SK-N-SH treated with all-trans-retinoic acid at 6 μM for 48 hours (cell line): ENCODE results near the gene MID1.

Source experiments
- ATAC-seq: fragments of 200-7000 bp; cut with Tn5 transposase; 3 replicates; pipeline ENCODE4 v1.9.1; 2020; ENCODE audit warnings: mild to moderate bottlenecking, moderate library complexity
- ARNTL ChIP-seq: fragments of 450-650 bp; formaldehyde crosslinking; IDR thresholded peaks from 2 replicates; pipeline ENCODE4 v1.5.0; 2020; ENCODE audit warnings: low read depth, mild to moderate bottlenecking, moderate library complexity, borderline replicate concordance
- BACH2 ChIP-seq: fragments of 250-450 bp; sonication (Bioruptor Pico); IDR thresholded peaks from 2 replicates; pipeline ENCODE4 v1.9.0; 2021; ENCODE audit warnings: mild to moderate bottlenecking, borderline replicate concordance
- CREB5 ChIP-seq: fragments of 250-450 bp; sonication (Bioruptor Pico); IDR thresholded peaks from 2 replicates; pipeline ENCODE4 v1.5.1; 2020; ENCODE audit warnings: low read depth, mild to moderate bottlenecking, moderate library complexity
- CSDC2 ChIP-seq: fragments of 250-450 bp; sonication (Bioruptor Pico); IDR thresholded peaks from 2 replicates; pipeline ENCODE4 v1.5.0; 2020; ENCODE audit warnings: mild to moderate bottlenecking, moderate library complexity
- GLIS3 ChIP-seq: fragments of 250-450 bp; sonication (Bioruptor Pico); IDR thresholded peaks from 2 replicates; pipeline ENCODE4 v1.5.0; 2020; ENCODE audit warnings: mild to moderate bottlenecking, moderate library complexity
- ISL1 ChIP-seq: fragments of 250-450 bp; sonication (Bioruptor Pico); IDR thresholded peaks from 2 replicates; pipeline ENCODE4 v2.1.2; 2022; ENCODE audit warnings: mild to moderate bottlenecking, moderate library complexity
- OSR1 ChIP-seq: fragments of 250-450 bp; sonication (Bioruptor Pico); IDR thresholded peaks from 2 replicates; pipeline ENCODE4 v1.8.0; 2022; ENCODE audit warnings: moderate library complexity, mild to moderate bottlenecking, inconsistent platforms
- PATZ1 ChIP-seq: fragments of 250-450 bp; sonication (Bioruptor Pico); IDR thresholded peaks from 2 replicates; pipeline ENCODE4 v1.8.0; 2020; ENCODE audit warnings: mild to moderate bottlenecking, moderate library complexity, borderline replicate concordance
- POU6F1 ChIP-seq: fragments of 250-450 bp; sonication (Bioruptor Pico); IDR thresholded peaks from 2 replicates; pipeline ENCODE4 v1.8.0; 2021; ENCODE audit warnings: low read depth, mild to moderate bottlenecking, moderate library complexity, borderline replicate concordance
- PPARA ChIP-seq: fragments of 250-450 bp; sonication (Bioruptor Pico); IDR thresholded peaks from 2 replicates; pipeline ENCODE4 v1.5.0; 2020; ENCODE audit warnings: mild to moderate bottlenecking, borderline replicate concordance
- RARB ChIP-seq: fragments of 250-450 bp; sonication (Bioruptor Pico); IDR thresholded peaks from 2 replicates; pipeline ENCODE4 v1.8.0; 2021; ENCODE audit warnings: mild to moderate bottlenecking, moderate library complexity
- SNAI2 ChIP-seq: fragments of 250-450 bp; sonication (Bioruptor Pico); IDR thresholded peaks from 2 replicates; pipeline ENCODE4 v1.5.0; 2020; ENCODE audit warnings: mild to moderate bottlenecking, moderate library complexity
- TCF4 ChIP-seq: fragments of 250-450 bp; sonication (Bioruptor Pico); IDR thresholded peaks from 2 replicates; pipeline ENCODE4 v1.8.0; 2021; ENCODE audit warnings: mild to moderate bottlenecking, moderate library complexity, borderline replicate concordance
- TSHZ2 ChIP-seq: fragments of 250-450 bp; sonication (Bioruptor Pico); IDR thresholded peaks from 2 replicates; pipeline ENCODE4 v1.5.0; 2020; ENCODE audit warnings: mild to moderate bottlenecking, moderate library complexity
- ZC3H10 ChIP-seq: fragments of 250-450 bp; sonication (Bioruptor Pico); IDR thresholded peaks from 2 replicates; pipeline ENCODE4 v1.5.1; 2021; ENCODE audit warnings: mild to moderate bottlenecking, moderate library complexity
- ZFP3 ChIP-seq: fragments of 250-450 bp; sonication (Bioruptor Pico); IDR thresholded peaks from 2 replicates; pipeline ENCODE4 v1.5.0; 2020; ENCODE audit warnings: mild to moderate bottlenecking, moderate library complexity
- ZFP30 ChIP-seq: fragments of 450-650 bp; formaldehyde crosslinking; IDR thresholded peaks from 2 replicates; pipeline ENCODE4 v1.5.0; 2022; ENCODE audit warnings: mild to moderate bottlenecking, moderate library complexity
- ZNF565 ChIP-seq: fragments of 450-650 bp; formaldehyde crosslinking; conservative IDR thresholded peaks from 2 replicates; pipeline ENCODE4 v1.5.0; 2020; ENCODE audit warnings: low read depth, mild to moderate bottlenecking, moderate library complexity
- ZNF70 ChIP-seq: fragments of 450-650 bp; formaldehyde crosslinking; IDR thresholded peaks from 2 replicates; pipeline ENCODE4 v1.5.0; 2020; ENCODE audit warnings: mild to moderate bottlenecking, moderate library complexity
- ZNF8 ChIP-seq: fragments of 450-650 bp; formaldehyde crosslinking; IDR thresholded peaks from 2 replicates; pipeline ENCODE4 v1.5.0; 2020; ENCODE audit warnings: mild to moderate bottlenecking, moderate library complexity

Gene MID1

GRCh38 chrX:10465254-10465653, 155.1 kb downstream of the MID1 start (continued):
- no peak for TF ChIP-seq TSHZ2 (CRISPR knock-in tag)
- TF ChIP-seq ZC3H10 (CRISPR knock-in tag): no peak
- no peak for TF ChIP-seq ZNF70 (CRISPR knock-in tag)
- TF ChIP-seq BACH2 (CRISPR knock-in tag): no peak

- no peak for ATAC-seq
- TF ChIP-seq SNAI2 (CRISPR knock-in tag): no peak
Measured at GRCh38 chrX:10457092-10457491, 163.3 kb downstream of the MID1 start.

GRCh38 chrX:10453945-10454344, 166.4 kb downstream of the MID1 start:
- no peak for TF ChIP-seq OSR1 (CRISPR knock-in tag)
- no peak for TF ChIP-seq CSDC2
- no peak for TF ChIP-seq ZNF70 (CRISPR knock-in tag)
- no peak for TF ChIP-seq ZFP30 (CRISPR knock-in tag)
- TF ChIP-seq ISL1: no peak
- no peak for ATAC-seq

- ATAC-seq: peak; percentile 63
- TF ChIP-seq TCF4 (CRISPR knock-in tag) (no peak), ARNTL (CRISPR knock-in tag) (no peak), ZNF565 (no peak), ZNF8 (CRISPR knock-in tag) (no peak), ISL1 (peak; percentile 23; the same call in 1 of the 2 replicates), TSHZ2 (CRISPR knock-in tag) (no peak), ZC3H10 (CRISPR knock-in tag) (no peak), BACH2 (CRISPR knock-in tag) (no peak), POU6F1 (CRISPR knock-in tag) (0 out of 2 replicates have a peak, but pooled peaks have one; percentile 6)
Measured at GRCh38 chrX:10450959-10451355, 169.4 kb downstream of the MID1 start.

GRCh38 chrX:10450229-10450958, 170.0 kb downstream of the MID1 start:
- ATAC-seq: peak; percentile 88
- TF ChIP-seq ZFP3: no peak
- TF ChIP-seq GLIS3 (CRISPR knock-in tag): no peak
- TF ChIP-seq PPARA: no peak
- TF ChIP-seq CSDC2: no peak
- no peak for TF ChIP-seq ZNF8 (CRISPR knock-in tag)
- peak; percentile 61 for TF ChIP-seq CREB5 (CRISPR knock-in tag)
- no peak for TF ChIP-seq BACH2 (CRISPR knock-in tag)
- 0 out of 2 replicates have a peak, but pooled peaks have one; percentile 18 for TF ChIP-seq POU6F1 (CRISPR knock-in tag)
- no peak for TF ChIP-seq PATZ1 (CRISPR knock-in tag)
- no peak for TF ChIP-seq ARNTL (CRISPR knock-in tag)
- no peak for TF ChIP-seq RARB (CRISPR knock-in tag)
- TF ChIP-seq ISL1: peak; percentile 98
- TF ChIP-seq TCF4 (CRISPR knock-in tag): no peak
